Coronary artery (tissue), 2 donors: Measurements from ENCODE around the gene FES.

Source experiments
- DNase-seq: peaks from one replicate; pipeline ENCODE4 v3.0.0-alpha.2; 2017; ENCODE audit warnings: low spot score
- H3K27ac ChIP-seq, 2 donors: fragments of 200-600 bp; sonication (generic); one replicate each; pipeline ENCODE4 v1.5.1; 2016 to 2019
- H3K4me3 ChIP-seq: fragments of 200-600 bp; sonication (generic); 2 replicates; pipeline ENCODE4 v1.5.1; 2016; ENCODE audit warnings: mild to moderate bottlenecking, moderate library complexity
- TF ChIP-seq, protein P1 (sequence below): fragments of 200-600 bp; sonication (generic); IDR thresholded peaks from one replicate; pipeline ENCODE4 v1.5.1; 2019; ENCODE audit warnings: antibody characterized with exemption

Gene FES

DNA sequence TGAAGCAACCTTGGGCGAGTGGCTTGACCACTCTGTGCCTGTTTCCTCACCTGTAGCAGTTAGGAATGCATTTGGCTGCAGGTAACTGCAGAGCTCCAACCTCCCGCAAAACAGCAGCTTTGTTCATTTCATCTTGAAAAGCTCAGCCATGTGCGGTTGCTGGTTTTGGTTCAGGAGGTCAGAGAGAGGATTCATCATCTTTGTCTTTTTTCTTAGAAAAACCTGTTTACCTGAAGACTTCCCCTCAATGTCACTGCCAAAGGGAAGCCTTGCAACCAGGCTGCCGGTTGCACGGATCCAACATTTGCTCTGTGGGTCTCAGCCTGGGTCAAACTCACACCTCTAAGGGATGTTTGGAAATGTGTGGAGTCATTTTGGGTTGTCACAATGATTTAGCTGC is 32.4 kb upstream of the FES start:
- H3K4me3 ChIP-seq = no peak overlapping the region
- no peak overlapping the region for H3K27ac ChIP-seq
- no peak for DNase-seq
- TF ChIP-seq, protein P1, sequence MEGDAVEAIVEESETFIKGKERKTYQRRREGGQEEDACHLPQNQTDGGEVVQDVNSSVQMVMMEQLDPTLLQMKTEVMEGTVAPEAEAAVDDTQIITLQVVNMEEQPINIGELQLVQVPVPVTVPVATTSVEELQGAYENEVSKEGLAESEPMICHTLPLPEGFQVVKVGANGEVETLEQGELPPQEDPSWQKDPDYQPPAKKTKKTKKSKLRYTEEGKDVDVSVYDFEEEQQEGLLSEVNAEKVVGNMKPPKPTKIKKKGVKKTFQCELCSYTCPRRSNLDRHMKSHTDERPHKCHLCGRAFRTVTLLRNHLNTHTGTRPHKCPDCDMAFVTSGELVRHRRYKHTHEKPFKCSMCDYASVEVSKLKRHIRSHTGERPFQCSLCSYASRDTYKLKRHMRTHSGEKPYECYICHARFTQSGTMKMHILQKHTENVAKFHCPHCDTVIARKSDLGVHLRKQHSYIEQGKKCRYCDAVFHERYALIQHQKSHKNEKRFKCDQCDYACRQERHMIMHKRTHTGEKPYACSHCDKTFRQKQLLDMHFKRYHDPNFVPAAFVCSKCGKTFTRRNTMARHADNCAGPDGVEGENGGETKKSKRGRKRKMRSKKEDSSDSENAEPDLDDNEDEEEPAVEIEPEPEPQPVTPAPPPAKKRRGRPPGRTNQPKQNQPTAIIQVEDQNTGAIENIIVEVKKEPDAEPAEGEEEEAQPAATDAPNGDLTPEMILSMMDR = no peak

DNA sequence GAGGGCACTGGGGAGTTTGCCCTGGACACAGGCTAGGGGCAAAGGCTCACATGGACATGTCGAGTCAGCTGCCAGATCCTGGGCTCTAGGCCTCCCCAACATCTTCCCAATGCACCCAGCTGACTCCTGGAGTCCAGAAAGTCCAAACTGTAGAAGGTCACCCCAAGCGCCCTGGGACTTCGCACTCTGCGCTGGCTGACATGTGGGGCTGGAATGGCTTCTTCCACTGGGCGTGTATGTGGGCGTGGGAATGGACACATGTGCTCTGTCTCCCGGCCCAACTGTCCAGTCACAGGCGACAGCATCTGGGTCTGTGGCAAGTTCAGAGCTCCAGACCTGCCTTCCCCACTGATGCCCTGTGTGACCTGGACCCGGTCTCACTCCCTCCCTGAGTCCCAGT is 29.2 kb upstream of the FES start:
- DNase-seq = no peak
- Histone ChIP-seq H3K27ac (no peak overlapping the region), H3K4me3 (no peak overlapping the region)
- TF ChIP-seq, protein P1 = no peak

DNA sequence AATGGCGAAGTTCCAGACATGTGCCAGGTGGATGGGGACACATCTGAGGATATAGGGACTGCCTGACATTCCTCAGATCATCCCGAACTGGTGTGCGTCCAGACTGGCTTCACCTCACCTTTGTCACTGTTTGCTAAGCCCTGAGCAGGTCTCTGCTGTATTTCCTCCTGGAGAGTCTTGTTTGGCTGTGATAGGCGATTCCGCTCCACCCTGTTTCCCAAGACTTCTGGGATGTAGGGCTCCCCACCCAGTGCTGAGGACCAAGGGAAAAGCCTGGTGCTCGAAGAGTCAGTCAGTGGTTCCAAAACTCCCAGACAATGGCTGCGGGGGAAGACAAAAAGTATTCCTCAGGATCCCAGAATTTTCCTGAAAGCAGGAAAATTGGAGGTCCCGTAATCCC is 27.0 kb upstream of the FES start:
- no peak overlapping the region for H3K4me3 ChIP-seq
- H3K27ac ChIP-seq = no peak overlapping the region
- TF ChIP-seq, protein P1 = no peak
- no peak for DNase-seq

DNA sequence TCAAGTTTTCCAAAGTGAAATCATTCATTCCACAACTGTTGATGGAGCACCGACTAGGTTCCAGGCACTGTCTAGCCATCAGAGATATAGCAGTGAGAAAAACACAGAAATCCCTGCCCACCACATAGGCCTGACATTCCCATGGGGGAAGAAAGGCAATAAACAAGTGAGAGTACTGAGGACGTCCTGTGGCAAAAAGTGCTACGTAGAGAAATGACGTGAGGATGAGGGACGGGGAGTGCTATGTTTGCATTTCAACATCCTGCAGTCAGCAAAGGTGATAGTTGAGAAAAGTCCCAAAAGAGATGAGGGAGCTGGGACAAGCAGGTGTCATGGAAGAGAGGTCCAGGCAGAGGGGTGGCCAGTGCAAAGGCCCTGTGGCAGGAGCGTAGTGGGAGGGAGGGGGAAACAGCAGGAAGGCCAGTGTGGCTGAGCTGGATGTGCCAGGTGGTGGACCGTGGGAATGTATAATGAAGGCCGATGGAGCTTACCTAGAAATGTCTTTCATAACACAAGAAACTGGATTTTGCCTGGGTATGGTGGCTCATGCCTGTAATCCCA is 26.3 kb upstream of the FES start:
- no peak overlapping the region for H3K4me3 ChIP-seq
- no peak for DNase-seq
- TF ChIP-seq, protein P1 = no peak
- H3K27ac ChIP-seq = no peak overlapping the region

DNA sequence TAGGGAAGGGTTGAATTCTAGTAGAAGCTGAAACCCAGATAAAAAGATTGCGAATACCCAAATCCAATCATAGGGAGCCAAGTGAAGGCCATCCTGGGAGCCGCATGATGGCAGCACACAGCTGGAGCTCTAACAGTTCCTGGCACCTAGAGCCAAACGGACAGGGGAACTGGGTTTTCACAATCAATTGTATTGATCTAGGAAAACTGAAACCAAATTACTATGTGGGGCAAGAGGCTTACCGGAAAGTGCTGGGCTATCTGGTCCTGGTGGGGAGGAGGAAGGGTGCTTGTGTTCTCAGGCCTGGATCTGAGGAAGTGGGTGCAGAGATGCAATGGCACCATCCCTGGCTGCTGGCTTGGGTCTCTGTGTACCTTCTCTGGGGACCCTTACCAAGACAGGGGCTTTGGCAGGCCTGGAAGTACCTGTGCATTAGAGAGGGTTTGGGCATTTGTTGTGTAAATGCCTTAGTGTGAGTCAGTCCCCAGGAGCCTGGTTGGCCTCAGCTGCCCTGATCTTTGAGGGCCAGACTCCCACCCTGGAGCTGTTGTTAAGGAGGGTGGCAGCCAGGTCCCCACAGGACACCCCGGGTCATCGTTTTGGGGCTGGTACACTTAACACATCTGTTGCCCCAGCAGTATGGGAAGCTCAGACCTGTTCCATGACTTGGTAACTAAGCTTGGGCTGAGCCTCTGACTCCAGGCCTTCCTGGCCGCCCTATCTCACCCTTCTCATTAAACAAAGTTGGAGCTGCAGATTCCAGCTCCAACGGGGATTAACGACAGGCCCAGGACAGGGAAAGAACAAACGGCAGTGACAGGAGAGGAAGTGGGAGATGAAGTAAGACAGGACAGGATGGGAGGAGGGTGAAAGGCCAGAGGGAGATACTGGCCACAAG is 24.8 kb upstream of the FES start:
- no peak overlapping the region for H3K4me3 ChIP-seq
- TF ChIP-seq, protein P1 = no peak
- no peak for DNase-seq
- H3K27ac ChIP-seq = no peak overlapping the region

DNA sequence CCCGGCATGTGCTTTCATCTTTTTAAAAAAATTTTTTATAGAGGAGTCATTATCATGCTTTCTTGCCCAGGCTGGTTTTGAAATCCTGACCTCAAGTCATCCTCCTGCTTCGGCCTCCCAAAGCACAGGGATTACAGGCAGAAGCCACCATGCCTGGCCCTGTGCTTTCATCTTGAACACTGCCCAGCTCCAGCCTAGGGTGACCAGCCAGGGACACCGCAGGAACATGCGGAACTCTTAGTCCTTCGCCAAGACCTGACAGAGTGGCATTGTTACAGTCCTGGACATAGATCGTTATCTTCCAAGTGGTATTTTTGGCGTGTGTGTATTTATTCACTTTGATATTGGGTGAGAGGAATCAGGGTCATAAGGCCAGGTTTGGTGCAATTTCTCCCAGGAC is 23.9 kb upstream of the FES start:
- TF ChIP-seq, protein P1 = no peak
- no peak overlapping the region for H3K4me3 ChIP-seq
- H3K27ac ChIP-seq = no peak overlapping the region

More for the DNA sequence above, 23.9 kb upstream of the FES start:
- no peak for DNase-seq
